ENCODE data around the gene DNAH9. TPM values are rescaled to one million over a fixed set of nuclear protein-coding genes. Genes with fewer than 3 reads are reported as not detected.
A peak's percentile ranks its signal among the peaks of the same experiment; 100 is the strongest.

Gene DNAH9
- total RNA-seq, 1 donor from 2014 or later, result not detected

GRCh38 chr17:11642655-11643054 is 44.4 kb downstream of the DNAH9 start:
- DNase-seq (ENCODE audit: low spot score in 2 of 2), result no peak
- Histone ChIP-seq H3K4me3 (no peak overlapping the region), H3K9me3 (no peaks in the 10 kb centered on the region), H3K27ac (no peak overlapping the region), H3K36me3 (no peaks in the 10 kb centered on the region), H3K4me1 (no peaks in the 10 kb centered on the region), H3K27me3 (no peaks in the 10 kb centered on the region)
- no peak for TF ChIP-seq CTCF (IDR thresholded peaks at IDR 0.05)
- intact Hi-C loops (cut with DNase I), result no loop called here

GRCh38 chr17:11643851-11644250 is 45.6 kb downstream of the DNAH9 start:
- no peak for DNase-seq (ENCODE audit: low spot score in 2 of 2)
- no peak overlapping the region for H3K27ac ChIP-seq
- TF ChIP-seq CTCF (IDR thresholded peaks at IDR 0.05), result no peak
- H3K27me3 ChIP-seq, result no peaks in the 10 kb centered on the region
- H3K9me3 ChIP-seq, result no peaks in the 10 kb centered on the region
- no peak overlapping the region for H3K4me3 ChIP-seq
- intact Hi-C loops (cut with DNase I), result no loop called here
- no peaks in the 10 kb centered on the region for H3K36me3 ChIP-seq
- H3K4me1 ChIP-seq, result no peaks in the 10 kb centered on the region

DNA sequence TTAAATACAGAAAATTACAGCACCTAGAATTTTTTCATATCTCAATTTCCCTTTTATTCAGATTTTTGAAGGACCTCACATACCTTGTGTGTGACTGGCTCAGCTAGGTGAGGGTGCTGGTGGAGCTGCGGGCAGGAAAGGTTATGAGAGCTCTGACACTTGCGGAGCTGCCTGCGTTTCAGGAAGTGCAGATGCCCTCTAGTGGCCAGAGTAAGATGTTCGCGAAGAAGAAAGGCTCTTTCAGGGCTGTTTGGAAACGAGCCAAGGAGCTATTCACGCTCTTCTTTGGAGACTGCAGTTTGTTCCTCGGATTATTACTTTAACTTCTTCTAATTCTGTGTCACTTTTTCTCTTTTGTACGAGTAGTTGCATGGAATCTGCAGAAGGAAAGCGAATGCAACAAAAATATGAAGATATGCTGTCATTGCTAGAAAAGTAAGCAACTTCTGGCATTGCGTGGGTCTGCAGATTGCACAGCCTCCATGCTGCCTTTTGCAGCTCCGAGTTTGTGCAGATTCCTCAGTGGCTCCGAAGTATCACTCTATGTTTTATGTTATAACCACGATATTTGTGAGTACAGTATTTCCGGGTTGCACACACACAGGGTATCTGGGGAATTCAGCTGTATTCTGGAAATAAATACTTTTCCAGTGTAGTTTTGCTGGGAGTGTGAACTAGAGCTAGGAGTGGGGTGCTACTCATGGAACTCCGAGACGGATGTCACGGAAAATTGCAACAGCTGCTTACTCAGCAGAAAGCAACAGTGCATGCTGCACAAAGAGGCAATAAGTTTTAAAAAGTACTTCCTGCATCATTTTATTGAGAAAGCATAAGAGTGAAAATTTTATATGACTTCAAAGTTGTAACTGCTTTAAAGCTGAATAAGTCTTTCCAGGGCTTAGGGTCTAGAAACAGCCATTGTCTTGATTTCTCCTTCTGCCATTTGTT is 46.3 kb downstream of the DNAH9 start:
- intact Hi-C loops (cut with DNase I), result no loop called here
- Histone ChIP-seq H3K27me3 (no peaks in the 10 kb centered on the region), H3K36me3 (no peaks in the 10 kb centered on the region), H3K9me3 (no peaks in the 10 kb centered on the region), H3K4me1 (no peaks in the 10 kb centered on the region), H3K27ac (no peak overlapping the region), H3K4me3 (no peak overlapping the region)
- no peak for DNase-seq (ENCODE audit: low spot score in 2 of 2)
- TF ChIP-seq CTCF (IDR thresholded peaks at IDR 0.05), result peak; percentile 10 to 58 (median 50)

DNA sequence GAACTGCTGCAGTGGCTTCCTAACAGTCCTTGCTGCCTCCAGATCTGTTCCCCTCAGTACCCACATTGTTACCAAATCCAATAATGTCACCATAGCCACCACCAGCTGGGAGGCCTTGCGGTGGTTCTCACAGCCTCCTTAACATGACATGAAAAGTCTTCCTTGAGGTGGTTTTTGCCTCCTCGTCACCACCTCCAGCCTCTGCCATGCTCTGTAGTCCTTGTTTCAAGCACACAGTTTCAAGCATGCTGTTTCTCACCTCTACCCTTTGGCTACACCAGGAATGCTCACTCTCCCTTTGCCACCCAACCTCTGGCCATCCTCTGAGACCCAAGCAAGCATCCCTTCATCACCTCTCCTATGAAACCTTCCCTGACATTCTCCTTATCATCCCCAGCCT is 47.2 kb downstream of the DNAH9 start:
- H3K27ac ChIP-seq, result no peak overlapping the region
- H3K4me1 ChIP-seq, result no peaks in the 10 kb centered on the region
- H3K36me3 ChIP-seq, result no peaks in the 10 kb centered on the region
- no peak for TF ChIP-seq CTCF (IDR thresholded peaks at IDR 0.05)
- H3K4me3 ChIP-seq, result no peak overlapping the region
- DNase-seq (ENCODE audit: low spot score in 2 of 2), result no peak
- no peaks in the 10 kb centered on the region for H3K27me3 ChIP-seq
- intact Hi-C loops (cut with DNase I), result no loop called here
- no peaks in the 10 kb centered on the region for H3K9me3 ChIP-seq

GRCh38 chr17:11651089-11651488 is 52.8 kb downstream of the DNAH9 start:
- Histone ChIP-seq H3K4me3 (no peak overlapping the region), H3K4me1 (no peaks in the 10 kb centered on the region), H3K27ac (no peak overlapping the region), H3K9me3 (no peaks in the 10 kb centered on the region), H3K36me3 (no peaks in the 10 kb centered on the region), H3K27me3 (no peaks in the 10 kb centered on the region)
- no peak for TF ChIP-seq CTCF (IDR thresholded peaks at IDR 0.05)
- DNase-seq (ENCODE audit: low spot score in 2 of 2), result no peak
- intact Hi-C loops (cut with DNase I), result no loop called here

Data from ascending aorta (tissue), 2 donors.